DND-41 (cell line): Measurements from ENCODE around the gene ODF2L.

Source experiments
- ATAC-seq: fragments of 200-7000 bp; cut with Tn5 transposase; 3 replicates; pipeline ENCODE4 v1.9.1; 2021; ENCODE audit warnings: low read depth; ENCODE audit not compliant: insufficient read depth
- DNase-seq: peaks from one replicate; pipeline ENCODE4 v3.0.0-alpha.2; 2020
- H2AFZ ChIP-seq: 2 replicates; pipeline ENCODE4 v1.6.0; 2012; ENCODE audit warnings: low read depth, low read length
- H3K27ac ChIP-seq: 2 replicates; pipeline ENCODE4 v1.5.1; 2012; ENCODE audit warnings: low read length, inconsistent platforms
- H3K27me3 ChIP-seq: fragments of 200-600 bp; sonication (generic); 2 replicates; pipeline ENCODE4 v1.6.0; 2012; ENCODE audit warnings: low read length, mild to moderate bottlenecking, inconsistent platforms; ENCODE audit not compliant: insufficient read depth, poor library complexity
- H3K36me3 ChIP-seq: 2 replicates; pipeline ENCODE4 v1.5.1; 2012; ENCODE audit warnings: low read length, inconsistent platforms; ENCODE audit not compliant: insufficient read depth
- H3K4me1 ChIP-seq: 2 replicates; pipeline ENCODE4 v1.5.1; 2012; ENCODE audit warnings: mild to moderate bottlenecking, low read length; ENCODE audit not compliant: insufficient read depth
- H3K4me2 ChIP-seq: 2 replicates; pipeline ENCODE4 v1.6.0; 2012; ENCODE audit warnings: mild to moderate bottlenecking, moderate library complexity, low read length, inconsistent platforms; ENCODE audit not compliant: insufficient read depth
- H3K4me3 ChIP-seq, 2 experiments: fragments of 200-600 bp in 1 of 2; shearing (Covaris generic) in 1 of 2; 2 replicates each; pipeline ENCODE4 v1.5.1; 2012 to 2016; ENCODE audit warnings: inconsistent platforms in 2 of 2, low read length in 2 of 2, mild to moderate bottlenecking in 2 of 2, low read depth in 1 of 2, moderate library complexity in 1 of 2
- H3K79me2 ChIP-seq: 2 replicates; pipeline ENCODE4 v1.6.0; 2012; ENCODE audit warnings: low read length, inconsistent platforms; ENCODE audit not compliant: insufficient read depth
- H3K9ac ChIP-seq: 2 replicates; pipeline ENCODE4 v1.6.0; 2012; ENCODE audit warnings: low read depth, mild to moderate bottlenecking, inconsistent platforms, low read length, moderate library complexity
- H3K9me3 ChIP-seq: 2 replicates; pipeline ENCODE4 v1.5.1; 2012; ENCODE audit warnings: low read length, moderate library complexity, mild to moderate bottlenecking, inconsistent platforms; ENCODE audit not compliant: insufficient read depth, severe bottlenecking
- H4K20me1 ChIP-seq: 2 replicates; pipeline ENCODE4 v1.6.0; 2012; ENCODE audit warnings: low read length; ENCODE audit not compliant: insufficient read depth
- CTCF ChIP-seq: IDR thresholded peaks from 2 replicates; pipeline ENCODE4 v1.5.1; 2012; ENCODE audit warnings: borderline replicate concordance, low read length, moderate library complexity, mild to moderate bottlenecking; ENCODE audit not compliant: poor library complexity, severe bottlenecking; ENCODE audit errors: extremely low read depth
- EZH2 ChIP-seq: IDR thresholded peaks from 3 replicates; pipeline ENCODE4 v1.6.1; 2012; ENCODE audit warnings: borderline replicate concordance, low read depth, mild to moderate bottlenecking, moderate library complexity, low read length, inconsistent platforms; ENCODE audit not compliant: severe bottlenecking

Gene ODF2L

GRCh38 chr1:86318436-86318835, 77.7 kb downstream of the ODF2L start:
- Histone ChIP-seq H3K36me3 (no peaks in the 10 kb centered on the region), H3K9me3 (no peaks in the 10 kb centered on the region), H3K79me2 (no peaks in the 10 kb centered on the region), H4K20me1 (no peaks in the 10 kb centered on the region), H3K4me2 (no peak overlapping the region), H2AFZ (no peak overlapping the region), H3K4me3 (no peak overlapping the region), H3K27me3 (no peaks in the 10 kb centered on the region), H3K4me1 (no peaks in the 10 kb centered on the region), H3K9ac (no peak overlapping the region), H3K27ac (no peak overlapping the region)
- ATAC-seq (no peak), DNase-seq (no peak)
- TF ChIP-seq CTCF (no peak), EZH2 (no peak)

- no peak for DNase-seq
- H3K27ac ChIP-seq, result no peak overlapping the region
- H3K36me3 ChIP-seq, result no peaks in the 10 kb centered on the region
- no peak overlapping the region for H2AFZ ChIP-seq
- H3K4me1 ChIP-seq, result no peaks in the 10 kb centered on the region
- H3K79me2 ChIP-seq, result no peaks in the 10 kb centered on the region
- H3K4me3 ChIP-seq, result no peak overlapping the region
- H3K9me3 ChIP-seq, result no peaks in the 10 kb centered on the region
- no peaks in the 10 kb centered on the region for H3K27me3 ChIP-seq
- H4K20me1 ChIP-seq, result no peaks in the 10 kb centered on the region
- TF ChIP-seq CTCF (no peak), EZH2 (no peak)
- no peak for ATAC-seq
- H3K9ac ChIP-seq, result no peak overlapping the region
- H3K4me2 ChIP-seq, result no peak overlapping the region
Observed at GRCh38 chr1:86317926-86318325, 78.2 kb downstream of the ODF2L start.

GRCh38 chr1:86305731-86306130, 90.4 kb downstream of the ODF2L start:
- TF ChIP-seq EZH2 (no peak), CTCF (no peak)
- Histone ChIP-seq H3K36me3 (no peaks in the 10 kb centered on the region), H3K9ac (no peak overlapping the region), H4K20me1 (no peaks in the 10 kb centered on the region), H3K27ac (no peak overlapping the region), H3K4me3 (no peak overlapping the region), H3K4me1 (no peaks in the 10 kb centered on the region), H3K9me3 (no peaks in the 10 kb centered on the region), H2AFZ (no peak overlapping the region), H3K79me2 (no peaks in the 10 kb centered on the region), H3K4me2 (no peak overlapping the region), H3K27me3 (no peaks in the 10 kb centered on the region)
- no peak for DNase-seq
- no peak for ATAC-seq
